Measurements from ENCODE around the gene MAPKAPK3. TPM values are rescaled to one million over a fixed set of nuclear protein-coding genes. Genes with fewer than 3 reads are reported as not detected.

Gene MAPKAPK3
- total RNA-seq, 1 donor from 2014 or later: 37.0 TPM

- Mint-ChIP-seq H3K27ac (ENCODE audit: unreplicated experiment) (peak overlapping the region; percentile 19), H3K9me3 (no peaks in the 10 kb centered on the region), H3K27me3 (ENCODE audit: low read depth) (no peaks in the 10 kb centered on the region), H3K36me3 (ENCODE audit: low read depth) (no peaks in the 10 kb centered on the region), H3K4me1 (no peaks in the 10 kb centered on the region), H3K4me3 (no peak overlapping the region)
- no peak for TF ChIP-seq CTCF (conservative IDR thresholded peaks at IDR 0.05)
- DNase-seq (ENCODE audit: low read depth, low spot score): no peak
Observed at GRCh38 chr3:50587806-50588758, 28.9 kb upstream of the MAPKAPK3 start.

- H3K27me3 Mint-ChIP-seq (ENCODE audit: low read depth): no peaks in the 10 kb centered on the region
- no peak overlapping the region for H3K4me3 Mint-ChIP-seq
- H3K36me3 Mint-ChIP-seq (ENCODE audit: low read depth): no peaks in the 10 kb centered on the region
- no peaks in the 10 kb centered on the region for H3K9me3 Mint-ChIP-seq
- DNase-seq (ENCODE audit: low read depth, low spot score): no peak
- H3K4me1 Mint-ChIP-seq: no peaks in the 10 kb centered on the region
- no peak overlapping the region for H3K27ac Mint-ChIP-seq (ENCODE audit: unreplicated experiment)
- no peak for TF ChIP-seq CTCF (conservative IDR thresholded peaks at IDR 0.05)
Observed at GRCh38 chr3:50588759-50589433, 28.1 kb upstream of the MAPKAPK3 start.

- no peak for DNase-seq (ENCODE audit: low read depth, low spot score)
- no peak for TF ChIP-seq CTCF (conservative IDR thresholded peaks at IDR 0.05)
- Mint-ChIP-seq H3K9me3 (no peaks in the 10 kb centered on the region), H3K27me3 (ENCODE audit: low read depth) (no peaks in the 10 kb centered on the region), H3K27ac (ENCODE audit: unreplicated experiment) (no peak overlapping the region), H3K4me3 (no peak overlapping the region), H3K36me3 (ENCODE audit: low read depth) (no peaks in the 10 kb centered on the region), H3K4me1 (no peaks in the 10 kb centered on the region)
Observed at GRCh38 chr3:50591196-50591741, 25.7 kb upstream of the MAPKAPK3 start.

- H3K9me3 Mint-ChIP-seq: no peaks in the 10 kb centered on the region
- no peaks in the 10 kb centered on the region for H3K27me3 Mint-ChIP-seq (ENCODE audit: low read depth)
Observed at GRCh38 chr3:50592568-50592967, 24.4 kb upstream of the MAPKAPK3 start.

More at GRCh38 chr3:50592568-50592967, 24.4 kb upstream of the MAPKAPK3 start:
- Mint-ChIP-seq H3K27ac (ENCODE audit: unreplicated experiment) (peak overlapping the region; percentile 19), H3K4me1 (no peaks in the 10 kb centered on the region), H3K4me3 (no peak overlapping the region), H3K36me3 (ENCODE audit: low read depth) (no peaks in the 10 kb centered on the region)
- no peak for TF ChIP-seq CTCF (conservative IDR thresholded peaks at IDR 0.05)
- DNase-seq (ENCODE audit: low read depth, low spot score): no peak

All from neural crest cell (in vitro differentiated cells).